GM15510 (cell line): ENCODE results near the gene FAM184B.

Source experiments
- POLR2A ChIP-seq: IDR thresholded peaks from 3 replicates; pipeline ENCODE4 v1.6.1; 2011; ENCODE audit warnings: borderline replicate concordance; ENCODE audit not compliant: insufficient read length; ENCODE audit errors: extremely low read depth

Gene FAM184B

DNA sequence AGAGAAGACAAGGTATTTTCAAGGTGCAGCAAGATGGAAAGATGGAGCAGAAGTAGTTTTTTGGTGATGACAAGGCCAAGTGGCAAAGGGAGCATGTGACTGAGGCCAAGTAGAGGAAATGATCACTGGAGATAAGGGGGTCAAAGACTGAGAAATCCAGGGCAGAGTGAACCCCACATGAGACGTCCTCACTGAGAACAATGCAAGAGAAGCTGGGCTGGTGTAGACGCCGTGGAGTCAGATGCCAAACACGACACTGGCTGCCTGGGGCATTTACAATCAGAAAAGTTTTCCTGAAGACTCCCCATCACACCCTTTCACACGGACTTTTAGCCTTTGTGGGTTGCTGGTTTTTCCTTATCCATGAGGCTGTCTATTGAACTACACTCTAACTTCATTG lies 69.3 kb downstream of the FAM184B start:
- no peak for TF ChIP-seq POLR2A

DNA sequence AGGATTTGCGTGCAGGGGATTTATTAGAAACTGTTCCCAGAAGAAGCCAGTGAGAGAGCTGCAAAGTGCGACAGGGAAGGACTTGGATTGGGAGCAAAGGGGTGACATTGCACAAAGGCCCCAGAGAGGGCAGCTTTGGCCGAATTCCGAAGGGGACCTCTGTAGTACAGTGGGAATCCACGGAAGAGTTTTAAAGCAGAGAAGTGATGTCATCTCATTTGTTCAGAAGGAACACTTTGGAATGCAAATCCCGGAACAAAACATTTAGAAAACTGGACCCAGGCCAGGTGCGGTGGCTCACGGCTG lies 71.7 kb downstream of the FAM184B start:
- no peak for TF ChIP-seq POLR2A

DNA sequence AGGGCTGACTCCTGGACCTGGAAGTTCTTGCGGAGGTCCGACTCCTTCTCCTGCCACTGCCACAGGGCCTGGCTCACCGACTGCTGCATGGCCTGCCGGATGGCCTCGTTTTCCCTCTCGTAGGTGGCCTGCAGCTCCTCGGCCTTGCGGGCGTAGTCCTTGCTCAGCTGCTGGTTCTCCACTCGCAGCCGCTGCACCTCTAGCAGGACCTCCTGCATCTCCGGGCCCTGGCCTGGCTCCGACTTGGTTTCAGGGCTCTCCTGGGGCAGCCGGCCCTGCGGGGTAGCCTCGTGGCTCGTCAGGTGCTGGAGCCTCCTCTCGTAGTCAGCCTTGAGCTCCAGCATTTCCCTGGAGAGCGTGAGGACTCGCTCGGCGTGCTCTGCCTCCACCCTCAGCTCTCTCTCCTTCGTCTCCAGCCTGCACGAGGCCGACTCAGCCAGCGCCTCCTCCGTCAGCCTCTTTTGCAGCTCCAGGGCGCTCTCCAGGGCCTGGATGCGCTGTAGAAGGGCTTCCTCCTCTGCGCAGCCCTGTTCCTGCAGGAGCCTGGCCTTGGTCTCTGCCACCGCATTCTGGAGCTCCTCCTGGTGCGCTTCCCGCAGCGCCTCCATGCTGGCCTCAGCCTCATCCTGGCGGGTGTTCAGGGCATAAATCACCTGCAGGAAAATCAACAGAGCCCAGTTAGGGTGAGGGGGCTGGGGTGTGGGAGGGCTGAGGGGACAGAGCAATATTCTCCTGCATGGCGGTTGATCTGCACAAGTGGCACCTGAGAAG lies 72.2 kb downstream of the FAM184B start:
- TF ChIP-seq POLR2A = no peak

DNA sequence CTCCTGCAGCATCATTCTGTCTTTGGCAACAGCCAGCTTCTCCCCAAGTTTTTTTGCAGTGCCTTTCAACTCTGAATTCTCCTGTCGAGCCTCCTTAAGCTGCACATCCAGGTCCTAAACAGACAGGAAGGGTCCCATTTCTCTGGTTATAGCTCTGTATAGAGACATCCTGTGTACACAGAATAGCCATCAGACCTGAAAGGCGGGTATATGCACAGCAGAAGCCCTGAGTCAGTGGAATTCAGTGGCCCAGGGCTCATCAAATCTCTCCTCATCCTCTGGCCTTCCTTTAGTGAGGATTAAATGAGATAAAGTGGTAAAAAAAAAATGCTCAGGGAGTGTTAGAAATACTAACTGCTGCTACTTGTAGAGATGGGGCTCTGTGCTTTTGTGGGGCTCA lies 73.8 kb downstream of the FAM184B start:
- no peak for TF ChIP-seq POLR2A

DNA sequence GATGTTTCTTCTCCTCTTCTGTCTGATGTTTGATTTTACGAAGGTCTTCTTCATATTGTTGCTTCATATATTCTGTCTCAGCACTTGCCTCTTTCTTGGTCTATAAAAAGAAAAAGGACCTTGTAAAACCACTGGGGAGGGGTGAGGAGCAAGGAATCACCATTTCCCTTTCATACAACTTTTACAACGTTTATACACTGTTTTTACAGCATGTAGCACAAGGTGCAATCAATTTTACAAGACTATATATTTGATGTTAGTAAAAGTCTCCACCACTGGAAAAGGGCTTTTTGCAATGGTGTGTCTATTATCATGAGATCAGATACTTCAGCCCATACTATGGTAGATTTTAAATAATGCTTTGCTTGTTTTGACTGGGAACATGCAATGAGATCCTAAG lies 76.3 kb downstream of the FAM184B start:
- TF ChIP-seq POLR2A = no peak

DNA sequence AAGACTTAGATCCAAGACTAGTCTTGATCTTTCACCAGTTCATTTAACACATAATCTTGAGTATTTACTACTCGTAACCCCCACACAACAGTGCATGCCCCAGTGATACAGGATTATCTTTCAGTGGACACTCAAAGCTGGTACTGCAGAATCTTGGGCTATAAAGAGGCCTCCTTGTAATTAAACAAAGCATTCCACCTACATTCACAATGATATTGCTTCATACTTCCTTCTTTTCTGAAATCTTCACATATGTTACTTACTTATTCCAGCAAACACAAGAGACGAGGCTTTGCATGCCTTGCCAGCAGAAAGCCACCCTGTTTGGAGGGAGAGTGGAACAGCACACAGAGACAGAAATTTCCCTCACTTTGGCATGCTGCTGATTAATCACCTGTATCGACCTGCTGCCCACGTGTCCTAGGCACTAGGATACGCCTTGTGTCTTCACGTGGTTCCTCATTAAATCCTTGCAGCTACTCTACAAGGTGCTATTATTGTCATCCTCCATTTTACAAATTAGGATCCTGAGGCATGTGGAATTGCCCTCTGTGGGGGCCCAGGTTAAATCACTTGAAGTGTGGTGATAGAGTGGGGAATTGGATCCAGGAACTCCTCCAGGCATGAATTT lies 77.3 kb downstream of the FAM184B start:
- TF ChIP-seq POLR2A = no peak

DNA sequence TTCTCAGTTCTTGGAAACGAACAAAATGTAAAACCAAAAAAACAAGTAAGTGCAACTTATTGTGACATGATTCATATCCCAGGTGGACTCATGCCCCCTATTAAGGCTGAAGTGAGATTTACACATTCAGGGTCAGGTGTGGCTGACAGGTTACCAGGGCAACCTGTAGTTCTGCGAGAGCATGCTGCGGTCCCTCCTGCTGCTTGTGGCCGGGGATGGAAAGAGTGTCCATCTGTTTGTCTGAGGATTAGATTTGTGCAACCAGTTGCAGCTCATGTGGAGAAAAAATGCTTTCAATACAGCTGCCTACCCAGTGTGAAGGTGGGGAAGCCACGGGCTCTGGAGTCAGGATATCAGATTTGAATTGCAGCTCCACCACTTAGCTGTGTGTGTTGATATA lies 78.8 kb downstream of the FAM184B start:
- TF ChIP-seq POLR2A = no peak

DNA sequence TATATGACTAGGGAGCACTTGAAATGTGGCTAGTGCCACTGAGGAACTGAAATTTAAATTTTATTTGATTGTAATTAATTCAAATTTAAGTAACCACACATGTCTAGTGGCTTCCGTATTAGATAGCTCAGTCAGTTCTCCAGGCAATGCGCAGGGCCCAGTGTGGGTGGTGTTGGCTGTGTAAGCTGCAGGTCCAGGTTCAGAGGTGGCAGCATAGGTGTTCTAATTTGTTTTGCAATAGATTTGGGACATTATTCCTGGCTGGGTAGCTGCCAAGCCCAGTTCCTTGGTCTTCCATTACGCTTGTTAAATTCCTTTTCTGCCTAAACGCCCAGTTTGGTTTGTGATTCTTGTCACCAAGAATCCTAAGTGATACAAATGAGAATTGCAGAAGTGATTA lies 79.5 kb downstream of the FAM184B start:
- TF ChIP-seq POLR2A = no peak

DNA sequence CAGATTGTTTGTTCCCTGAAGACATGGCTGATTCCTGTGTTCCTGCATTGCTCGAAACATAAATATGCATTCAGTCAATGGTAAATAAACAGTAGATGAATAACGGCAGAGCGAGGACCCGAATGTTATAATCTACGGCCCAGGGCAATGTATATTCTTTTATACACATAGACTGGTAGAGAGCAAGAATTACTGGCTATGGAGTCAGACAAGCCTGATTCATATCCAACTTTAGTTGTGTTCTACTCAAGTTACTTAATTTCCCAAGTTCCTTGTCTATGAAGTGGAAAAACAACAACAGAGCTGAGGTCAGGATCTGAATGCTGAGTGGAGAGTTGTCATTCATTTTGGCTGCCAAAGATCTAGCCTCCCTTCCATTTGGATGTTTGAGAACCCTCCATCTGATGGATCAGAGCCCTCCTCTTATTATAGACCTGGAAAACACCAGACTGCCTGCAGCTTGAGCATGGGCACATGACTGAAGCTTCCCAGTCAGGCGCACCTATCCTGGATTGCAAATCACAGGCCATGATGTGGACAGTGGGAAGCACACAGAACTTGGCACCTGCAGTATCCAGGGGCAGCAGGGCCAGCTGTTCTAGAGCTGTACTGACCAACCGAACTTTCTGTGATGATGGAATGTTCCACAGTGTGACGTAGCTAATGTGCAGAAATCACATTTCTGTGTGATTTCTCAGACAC lies 80.1 kb downstream of the FAM184B start:
- no peak for TF ChIP-seq POLR2A

DNA sequence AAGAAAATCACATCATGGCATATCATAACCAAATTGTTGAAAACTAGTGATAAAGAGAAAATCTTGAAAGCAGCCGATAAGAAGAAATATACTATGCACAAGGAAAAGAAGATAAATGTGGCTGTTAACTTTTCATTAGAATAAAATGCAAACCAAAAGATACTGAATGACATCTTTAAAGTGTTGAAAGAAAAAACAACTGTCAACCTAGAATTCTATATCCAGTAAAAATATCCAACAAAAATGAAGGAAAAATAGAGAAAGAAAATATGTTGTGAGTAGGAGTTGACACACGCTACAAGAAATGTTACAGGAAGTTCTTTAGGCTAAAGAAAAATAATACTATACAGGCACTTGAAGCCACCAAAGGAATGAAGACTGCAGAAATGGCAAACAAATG lies 82.0 kb downstream of the FAM184B start:
- TF ChIP-seq POLR2A = no peak

DNA sequence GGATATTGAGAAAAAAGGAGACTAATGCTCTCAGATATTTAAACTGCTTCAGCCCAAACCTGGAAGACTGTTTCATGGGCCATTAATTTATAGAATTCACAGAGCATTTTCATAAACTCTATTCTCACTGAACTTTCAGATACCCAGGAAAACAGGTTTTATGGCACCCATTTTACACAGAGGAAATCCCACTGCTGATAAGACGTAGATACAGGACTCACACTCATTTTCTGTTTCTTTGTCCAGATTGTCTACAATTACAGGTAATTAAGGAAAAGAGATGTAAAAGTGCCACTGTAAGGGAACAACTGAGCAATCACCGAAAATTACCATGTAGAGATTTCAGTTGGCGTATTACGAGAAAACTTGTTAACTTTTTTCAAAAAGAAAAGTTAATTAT lies 83.3 kb downstream of the FAM184B start:
- TF ChIP-seq POLR2A = no peak

DNA sequence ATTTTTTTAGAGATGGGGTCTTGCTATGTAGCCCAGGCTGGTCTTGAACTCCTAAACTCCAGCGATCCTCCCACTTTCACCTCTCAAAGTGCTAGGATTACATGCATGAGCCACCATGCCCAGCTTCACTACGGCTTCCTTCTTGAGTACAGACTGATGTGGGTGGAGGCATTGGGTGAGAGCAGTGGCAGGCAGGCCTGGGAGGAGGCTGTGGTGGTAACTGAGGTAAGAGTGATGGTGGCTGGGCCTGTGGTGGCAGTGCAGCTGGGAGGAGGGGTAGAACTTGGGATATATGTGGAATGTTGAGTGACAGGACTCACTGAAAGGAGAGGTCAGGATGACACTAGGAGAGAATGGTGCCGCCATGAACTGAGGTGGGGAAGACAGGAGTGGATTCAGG lies 86.1 kb downstream of the FAM184B start:
- TF ChIP-seq POLR2A = no peak

DNA sequence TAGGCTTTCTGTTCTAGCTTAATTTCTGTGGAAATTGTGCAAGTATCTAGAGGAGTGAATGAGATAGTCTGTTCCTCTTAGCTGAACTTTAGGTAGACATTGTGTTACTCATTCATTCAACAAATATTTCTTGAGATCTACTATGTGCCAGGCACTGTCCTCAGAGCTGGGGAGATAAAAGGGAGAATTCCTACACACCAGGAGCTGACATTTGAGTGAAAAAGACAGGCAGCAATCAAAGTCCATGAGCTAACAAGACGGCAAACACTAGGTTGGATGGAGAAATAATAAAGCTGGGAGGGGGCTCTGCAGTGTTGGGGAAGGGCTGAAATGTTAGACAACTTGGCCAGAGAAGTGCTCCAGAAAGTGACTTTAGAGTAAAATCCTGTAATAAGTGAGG lies 86.9 kb downstream of the FAM184B start:
- no peak for TF ChIP-seq POLR2A

DNA sequence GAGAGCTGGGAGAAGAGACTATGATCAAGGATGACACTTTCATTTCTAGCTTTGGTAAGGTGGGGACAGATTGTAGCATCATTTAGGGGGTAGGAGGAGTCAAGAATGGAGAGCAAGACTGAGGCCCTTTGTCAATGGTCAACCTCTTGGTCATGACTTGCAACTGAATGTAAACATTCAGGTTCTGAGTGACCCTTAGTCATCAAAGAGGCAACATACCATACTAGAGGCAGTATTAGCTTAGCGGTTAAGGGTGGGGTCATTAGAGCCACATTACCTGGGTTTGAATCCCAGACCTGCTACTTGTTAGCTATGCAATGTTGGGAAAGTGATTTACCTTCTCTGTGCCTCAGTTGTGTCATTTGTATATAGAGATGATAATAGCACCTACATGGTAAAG lies 90.5 kb downstream of the FAM184B start:
- TF ChIP-seq POLR2A = no peak

DNA sequence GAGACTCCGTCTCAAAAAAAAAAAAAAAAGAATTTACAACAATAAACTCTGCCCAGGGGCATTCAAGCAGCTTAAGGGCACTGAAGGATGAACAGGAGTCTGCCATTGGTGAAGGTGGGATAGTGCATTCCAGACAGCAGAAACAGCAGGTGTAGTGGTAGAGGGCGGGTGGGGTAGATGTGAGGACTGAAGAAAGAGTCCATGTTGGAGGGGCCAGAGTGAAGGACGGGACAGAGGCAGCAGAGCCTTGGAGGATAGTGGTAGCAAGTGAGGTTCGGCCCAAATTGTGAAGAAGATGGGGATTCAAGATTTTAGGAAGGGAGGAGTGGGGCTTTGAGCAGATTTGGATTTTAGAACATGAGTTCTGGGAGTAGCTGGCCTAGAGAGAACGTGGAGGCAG lies 91.3 kb downstream of the FAM184B start:
- TF ChIP-seq POLR2A = no peak

DNA sequence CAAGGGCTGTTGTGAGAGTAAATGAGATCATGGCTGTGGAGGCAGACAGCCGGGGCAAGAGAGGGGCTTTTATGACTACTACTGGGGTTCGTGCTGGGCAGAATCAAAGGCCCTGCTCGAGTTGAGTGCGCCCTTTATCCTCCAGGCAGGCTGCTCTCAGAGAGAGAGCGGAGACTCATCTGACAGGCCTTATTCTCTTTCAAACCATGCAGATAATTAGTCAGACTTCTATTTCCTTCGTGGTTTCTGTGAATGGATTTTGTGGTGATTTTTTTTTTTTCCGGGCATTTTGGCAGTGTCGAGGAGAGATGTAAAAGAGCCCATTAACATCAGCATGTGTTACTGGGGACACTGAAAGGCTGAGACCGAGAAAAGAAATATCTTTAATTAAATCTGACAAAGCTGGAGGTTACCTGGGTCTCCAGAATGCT lies 93.4 kb downstream of the FAM184B start:
- TF ChIP-seq POLR2A = no peak

DNA sequence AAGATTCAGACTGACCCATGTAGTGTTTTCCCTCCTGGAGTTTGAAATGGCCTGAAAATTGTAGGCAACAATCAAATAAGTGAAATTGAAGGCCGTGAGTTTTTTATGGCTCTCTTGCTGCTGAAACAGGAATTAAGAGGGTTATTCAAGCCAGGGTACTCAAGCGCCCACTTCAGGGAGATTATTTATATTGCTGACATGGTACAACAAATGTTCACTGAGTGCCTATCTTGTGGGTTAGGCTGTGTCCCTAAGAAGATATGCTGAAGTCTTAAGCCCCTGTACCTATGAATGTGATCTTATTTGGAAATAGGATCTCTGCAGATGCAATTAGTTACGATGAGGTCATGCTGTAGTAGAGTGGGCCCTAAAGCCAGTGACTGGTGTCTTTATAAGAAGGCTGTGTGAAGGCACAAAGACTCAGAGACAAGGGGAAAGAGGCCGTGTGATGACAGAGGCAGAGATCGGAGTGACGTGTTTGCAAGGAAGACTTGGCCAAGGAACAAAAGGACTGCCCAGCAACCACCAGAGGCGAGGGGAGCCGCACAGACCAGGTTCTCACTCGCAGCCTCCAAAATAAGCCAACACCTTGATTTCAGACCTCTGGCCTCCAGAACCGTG lies 94.1 kb downstream of the FAM184B start:
- TF ChIP-seq POLR2A = no peak

DNA sequence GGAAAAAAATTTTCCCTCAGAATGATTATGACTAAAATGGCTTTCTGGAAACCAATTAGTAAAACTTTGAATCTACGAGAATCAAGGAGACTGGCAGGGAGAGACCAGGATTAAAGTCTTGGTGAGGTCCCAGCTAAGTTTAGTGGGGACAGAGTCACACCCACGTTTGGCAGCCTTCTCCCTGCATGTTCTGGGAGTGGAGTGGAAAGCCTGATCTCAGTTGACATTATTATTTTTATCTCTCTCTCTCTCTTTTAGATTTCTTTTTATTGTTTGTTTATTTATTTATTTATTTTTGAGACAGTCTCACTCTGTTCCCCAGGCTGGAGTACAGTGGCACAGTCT lies 99.2 kb downstream of the FAM184B start:
- TF ChIP-seq POLR2A = no peak
